ES-I3 (cell line): ENCODE measurements around the gene DMWD.

ENCODE experiments used
- H3K36me3 ChIP-seq: 2 replicates; pipeline ENCODE4 v1.6.1; 2013; ENCODE audit warnings: mild to moderate bottlenecking, low read length, control low read depth, moderate library complexity; ENCODE audit not compliant: insufficient read depth
- H3K4me1 ChIP-seq: 2 replicates; pipeline ENCODE4 v1.6.1; 2013; ENCODE audit warnings: mild to moderate bottlenecking, control low read depth, low read length; ENCODE audit not compliant: insufficient read depth
- H3K9ac ChIP-seq: 2 replicates; pipeline ENCODE4 v1.6.1; 2013; ENCODE audit warnings: low read depth, mild to moderate bottlenecking, low read length, moderate library complexity
- H3K9me3 ChIP-seq: 2 replicates; pipeline ENCODE4 v1.6.1; 2013; ENCODE audit warnings: mild to moderate bottlenecking, low read length, moderate library complexity; ENCODE audit not compliant: control insufficient read depth, insufficient read depth

The DMWD gene

GRCh38 chr19:45785097-45785496 is 7.5 kb downstream of the DMWD start:
- Histone ChIP-seq H3K36me3 (peaks cover 2% of the 10 kb centered on the region; the same call in 1 of the 2 replicates), H3K4me1 (peaks cover 22% of the 10 kb centered on the region), H3K9ac (no peak overlapping the region), H3K9me3 (no peaks in the 10 kb centered on the region)

- H3K9me3 ChIP-seq = no peaks in the 10 kb centered on the region
- H3K36me3 ChIP-seq = peaks cover 2% of the 10 kb centered on the region; the same call in 1 of the 2 replicates
- peaks cover 27% of the 10 kb centered on the region for H3K4me1 ChIP-seq
- no peak overlapping the region for H3K9ac ChIP-seq
These were observed 8.5 kb downstream of the DMWD start for GRCh38 chr19:45784096-45784495.

GRCh38 chr19:45782820-45783785 is 9.5 kb downstream of the DMWD start:
- Histone ChIP-seq H3K4me1 (peaks cover 30% of the 10 kb centered on the region), H3K36me3 (no peaks in the 10 kb centered on the region), H3K9me3 (no peaks in the 10 kb centered on the region), H3K9ac (peak overlapping the region; percentile 7; the same call in 1 of the 2 replicates)

- H3K36me3 ChIP-seq = no peaks in the 10 kb centered on the region
- H3K9ac ChIP-seq = peak within 1 kb of the TSS; percentile 27; the same call in 1 of the 2 replicates
These were observed 10.4 kb downstream of the DMWD start, which contains the start of gene DMPK for GRCh38 chr19:45782162-45782691. Gene DMPK (minus strand): TSS chr19:45782490. CDS start chr19:45782352, 138 bp downstream.

GRCh38 chr19:45781214-45782161 is 11.2 kb downstream of the DMWD start:
- no peaks in the 10 kb centered on the region; the same call in 1 of the 2 replicates for H3K36me3 ChIP-seq
- H3K9me3 ChIP-seq = no peaks in the 10 kb centered on the region
- peaks cover 30% of the 10 kb centered on the region for H3K4me1 ChIP-seq
- peak overlapping the region; percentile 27; the same call in 1 of the 2 replicates for H3K9ac ChIP-seq

More at GRCh38 chr19:45782162-45782691, 10.4 kb downstream of the DMWD start, which contains the start of gene DMPK:
- peaks cover 30% of the 10 kb centered on the region for H3K4me1 ChIP-seq
- no peaks in the 10 kb centered on the region for H3K9me3 ChIP-seq

- H3K36me3 ChIP-seq = no peaks in the 10 kb centered on the region; the same call in 1 of the 2 replicates
- H3K4me1 ChIP-seq = peaks cover 30% of the 10 kb centered on the region
- no peak overlapping the region; the same call in 1 of the 2 replicates for H3K9ac ChIP-seq
- no peaks in the 10 kb centered on the region for H3K9me3 ChIP-seq
These were observed 12.0 kb downstream of the DMWD start for GRCh38 chr19:45780448-45781213.

GRCh38 chr19:45780146-45780447 is 12.5 kb downstream of the DMWD start:
- Histone ChIP-seq H3K4me1 (peaks cover 30% of the 10 kb centered on the region), H3K9ac (peak overlapping the region; percentile 44; the same call in 1 of the 2 replicates), H3K36me3 (no peaks in the 10 kb centered on the region; the same call in 1 of the 2 replicates), H3K9me3 (no peaks in the 10 kb centered on the region)

- Histone ChIP-seq H3K9ac (peak overlapping the region; percentile 56), H3K36me3 (no peaks in the 10 kb centered on the region; the same call in 1 of the 2 replicates), H3K4me1 (peaks cover 28% of the 10 kb centered on the region), H3K9me3 (no peaks in the 10 kb centered on the region)
These were observed 13.2 kb downstream of the DMWD start for GRCh38 chr19:45779231-45780145.

- Histone ChIP-seq H3K36me3 (no peaks in the 10 kb centered on the region; the same call in 1 of the 2 replicates), H3K4me1 (peaks cover 20% of the 10 kb centered on the region), H3K9me3 (no peaks in the 10 kb centered on the region), H3K9ac (no peak overlapping the region)
These were observed 14.5 kb downstream of the DMWD start for GRCh38 chr19:45778010-45778661.

- H3K4me1 ChIP-seq = peaks cover 15% of the 10 kb centered on the region
- no peaks in the 10 kb centered on the region; the same call in 1 of the 2 replicates for H3K36me3 ChIP-seq
- H3K9ac ChIP-seq = no peak overlapping the region
- no peaks in the 10 kb centered on the region for H3K9me3 ChIP-seq
These were observed 15.2 kb downstream of the DMWD start for GRCh38 chr19:45777395-45777961.

GRCh38 chr19:45774765-45775164 is 17.9 kb downstream of the DMWD start:
- H3K4me1 ChIP-seq = peaks cover 10% of the 10 kb centered on the region
- H3K36me3 ChIP-seq = no peaks in the 10 kb centered on the region; the same call in 1 of the 2 replicates
- H3K9ac ChIP-seq = no peak overlapping the region
- H3K9me3 ChIP-seq = no peaks in the 10 kb centered on the region

- H3K36me3 ChIP-seq = no peaks in the 10 kb centered on the region; the same call in 1 of the 2 replicates
- no peak overlapping the region for H3K9ac ChIP-seq
- no peaks in the 10 kb centered on the region for H3K9me3 ChIP-seq
- peaks cover 6% of the 10 kb centered on the region for H3K4me1 ChIP-seq
These were observed 19.3 kb downstream of the DMWD start for GRCh38 chr19:45773384-45773783.
